Daoy (cell line): ENCODE results near the gene SYNCRIP. TPM values are rescaled to one million over a fixed set of nuclear protein-coding genes. Genes with fewer than 3 reads are reported as not detected.
"Not testable (repeated sequence)": the region's sequence is repeated elsewhere in the genome, so short reads cannot be mapped to it uniquely, and the experiment has no call there.

Experiments
- DNase-seq: peaks from one replicate; pipeline ENCODE4 v3.0.0-alpha.2; 2015; ENCODE audit warnings: low read depth
- total RNA-seq: library from RNA; depleted of rRNA; stranded (reverse); fragments of >200 nt; shearing (Covaris generic); gene quantifications from 2 replicates; pipeline ENCODE4 v1.2.3, GENCODE V29; 2014; rRNA removed

SYNCRIP gene
- total RNA-seq, 1 experiment from 2014 or later: 130 TPM

GRCh38 chr6:85594197-85594930 lies 48.3 kb downstream of the SYNCRIP start:
- no peak for DNase-seq

- DNase-seq: peak; percentile 97
Measured at GRCh38 chr6:85593438-85594196, 49.1 kb downstream of the SYNCRIP start, which contains the start of gene SNX14. Gene SNX14 (minus strand): TSS chr6:85593858. CDS start chr6:85593718, 140 bp downstream.

- DNase-seq: no peak
Measured at GRCh38 chr6:85592033-85592432, 50.7 kb downstream of the SYNCRIP start.

- no peak for DNase-seq
Measured at GRCh38 chr6:85591207-85591606, 51.5 kb downstream of the SYNCRIP start.

DNA sequence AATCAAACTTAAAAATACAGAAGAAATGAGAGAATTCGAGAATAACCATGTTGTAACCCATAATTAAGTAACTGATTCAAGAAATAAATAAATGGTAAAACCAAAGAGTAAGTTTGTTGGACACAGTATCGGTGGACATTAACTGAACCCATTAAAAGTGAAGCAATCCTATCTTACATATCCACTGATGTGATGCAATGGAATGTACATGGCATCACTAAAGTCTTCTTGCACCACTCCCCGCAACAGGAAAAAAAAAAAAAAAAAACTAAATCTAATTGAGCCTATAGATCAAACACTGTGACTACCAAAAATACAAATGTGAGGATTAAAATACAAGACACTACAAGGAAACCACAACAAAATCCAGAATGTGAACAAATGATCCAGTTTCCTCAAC lies 56.9 kb downstream of the SYNCRIP start:
- no peak for DNase-seq

GRCh38 chr6:85582832-85583231 lies 59.9 kb downstream of the SYNCRIP start:
- not testable (repeated sequence) for DNase-seq

DNA sequence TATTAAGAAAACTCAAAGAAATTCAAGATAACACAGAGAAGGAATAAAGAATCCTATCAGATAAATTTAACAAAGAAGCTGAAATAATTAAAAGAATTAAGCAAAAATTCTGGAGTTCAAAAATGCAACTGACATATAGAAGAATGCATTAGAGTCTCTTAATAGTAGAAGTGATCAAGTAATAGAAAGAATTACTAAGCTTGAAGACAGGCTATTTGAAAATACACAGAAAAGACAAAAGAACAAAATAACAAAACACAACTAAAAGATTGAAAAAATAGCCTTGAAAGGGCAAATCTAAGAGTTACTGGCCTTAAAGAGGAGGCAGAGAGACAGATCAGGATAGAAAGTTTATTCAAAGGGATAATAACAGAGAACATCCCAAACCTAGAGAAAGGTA lies 61.1 kb downstream of the SYNCRIP start:
- no peak for DNase-seq

- peak; percentile 74 for DNase-seq
Measured at GRCh38 chr6:85580878-85581267, 61.8 kb downstream of the SYNCRIP start.

DNA sequence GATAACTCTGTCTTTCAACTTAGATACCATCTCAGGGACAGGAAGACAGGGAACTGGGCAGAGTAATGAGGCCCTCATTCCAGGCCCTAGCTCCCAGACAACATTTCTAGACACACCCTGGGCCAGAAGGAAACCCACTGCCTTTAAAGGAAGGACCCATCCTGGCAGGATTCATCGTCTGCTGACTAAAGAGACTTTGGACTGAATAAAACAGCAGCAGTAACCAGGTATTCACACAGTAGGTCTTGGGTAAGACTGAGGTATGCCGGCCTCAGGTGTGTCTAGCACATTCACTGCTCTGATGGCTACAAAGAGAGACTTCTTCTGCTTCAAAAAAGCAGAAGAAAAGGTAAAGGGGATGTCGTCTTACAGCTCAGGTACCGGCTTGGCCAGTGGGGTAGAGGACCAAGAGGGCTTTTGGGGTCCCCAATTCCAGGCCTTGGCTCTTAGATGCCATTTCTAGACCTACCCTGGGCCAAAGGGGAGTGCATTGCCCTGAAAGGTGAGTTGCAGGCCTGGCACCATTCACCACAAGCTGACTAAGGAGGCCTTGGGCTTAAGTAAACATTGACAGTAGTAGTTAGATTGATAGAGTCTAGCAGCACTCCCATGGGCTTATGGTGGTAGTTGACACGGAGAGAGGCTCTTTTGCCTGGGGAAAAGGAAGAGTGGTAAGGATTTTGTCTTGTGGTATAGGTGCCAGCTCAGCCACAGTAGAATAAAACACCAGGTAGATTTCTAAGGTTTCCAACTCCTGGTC lies 62.4 kb downstream of the SYNCRIP start:
- DNase-seq: peak; percentile 54

GRCh38 chr6:85579581-85579980 lies 63.1 kb downstream of the SYNCRIP start:
- no peak for DNase-seq

DNA sequence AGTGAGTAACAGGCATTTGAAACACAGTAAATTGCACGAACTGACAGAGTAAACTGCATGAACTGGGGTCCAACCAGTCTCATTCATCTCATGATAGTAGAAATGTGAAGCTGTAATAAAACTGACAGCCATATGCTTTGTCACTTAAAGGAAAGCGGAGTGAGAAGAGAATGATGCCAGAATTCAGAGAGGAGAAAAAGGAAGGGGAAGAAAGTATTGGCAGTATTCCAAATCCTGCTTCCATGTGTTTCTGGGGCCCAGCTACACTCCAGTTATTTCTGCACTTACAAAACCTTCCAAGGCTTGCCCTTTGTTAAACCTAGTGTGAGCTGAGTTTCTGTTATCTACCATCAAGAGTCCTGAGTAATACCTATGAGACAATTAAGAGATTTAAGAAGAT lies 66.2 kb downstream of the SYNCRIP start:
- no peak for DNase-seq

- peak; percentile 28 for DNase-seq
Measured at GRCh38 chr6:85574932-85575598, 67.6 kb downstream of the SYNCRIP start.

- DNase-seq: peak; percentile 20
Measured at GRCh38 chr6:85569323-85569722, 73.4 kb downstream of the SYNCRIP start.

- DNase-seq: no peak
Measured at GRCh38 chr6:85568411-85568810, 74.3 kb downstream of the SYNCRIP start.

DNA sequence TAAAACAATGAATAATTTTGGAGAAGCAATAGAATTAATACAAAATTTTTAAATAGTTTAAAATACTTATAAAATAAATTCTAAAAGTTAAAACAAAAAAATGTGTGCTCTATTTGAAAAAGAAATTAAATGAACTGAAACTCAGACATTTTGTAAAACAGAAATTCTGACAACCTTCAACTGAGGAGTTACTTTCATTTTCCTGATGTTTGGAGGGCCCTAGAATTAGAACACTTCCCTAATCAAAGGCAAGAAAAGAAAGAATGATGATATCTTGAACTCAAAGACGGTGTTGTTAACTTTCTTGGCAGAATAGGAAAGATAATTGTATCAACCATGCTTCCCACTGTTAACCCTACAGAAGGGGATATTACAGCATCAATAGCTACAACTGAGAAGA lies 77.0 kb downstream of the SYNCRIP start:
- DNase-seq: no peak

- DNase-seq: not testable (repeated sequence)
Measured at GRCh38 chr6:85564223-85564622, 78.5 kb downstream of the SYNCRIP start.

Other genes with a start within 250 kb of the SYNCRIP start
- gene NT5E, start 192.8 kb downstream of the SYNCRIP start, total RNA-seq: 129 and 139 TPM in 2 replicates
- 117 and 134 TPM in 2 replicates for gene SNX14, start 49.0 kb downstream of the SYNCRIP start, total RNA-seq